NCI-H1694 (cell line): Measurements from ENCODE around the gene PTPN1.

Experiments used
- DNase-seq: peaks from one replicate; lab custom pipeline; 2025; lab: John Stamatoyannopoulos, UW

Gene PTPN1

DNA sequence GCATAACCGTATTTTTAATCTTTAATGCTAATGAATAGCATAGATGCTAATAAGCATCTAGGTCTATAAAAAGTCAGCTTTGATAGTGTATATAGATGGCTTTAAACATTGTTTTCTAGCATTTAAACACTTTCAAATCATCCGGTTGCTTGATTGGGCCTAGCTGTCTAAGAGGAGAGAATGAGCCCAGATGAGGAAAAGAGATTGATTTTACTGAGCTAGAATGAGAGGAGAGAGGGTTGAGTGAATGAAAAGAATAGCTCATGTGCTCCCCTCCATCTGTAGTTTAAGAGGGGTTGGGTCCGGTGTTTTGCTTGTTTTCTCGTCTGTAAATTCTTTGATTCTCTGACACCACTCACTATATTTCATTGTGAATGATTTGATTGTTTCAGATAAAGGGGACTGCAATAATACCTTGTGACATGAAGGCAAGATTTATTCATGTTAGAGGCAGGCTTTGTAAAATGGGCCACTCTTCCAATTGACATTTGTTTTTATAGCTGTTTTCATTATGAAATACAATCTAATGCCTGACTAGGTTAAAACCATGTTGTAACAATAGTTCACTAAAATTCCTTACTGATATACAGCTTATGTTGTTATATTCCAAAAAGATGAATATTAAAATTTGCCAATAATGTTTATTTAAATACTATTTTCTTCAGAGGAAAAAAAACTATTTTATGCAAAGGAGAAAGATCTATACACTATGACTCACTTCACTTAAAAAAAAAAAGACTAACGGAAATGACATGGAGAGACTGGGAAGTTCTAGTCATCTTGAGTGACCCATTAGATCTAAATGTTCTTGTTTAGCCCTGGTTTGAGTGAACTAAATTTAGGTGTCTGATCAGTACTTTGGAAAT is 3.2 kb downstream of the PTPN1 start:
- DNase-seq, result no peak

DNA sequence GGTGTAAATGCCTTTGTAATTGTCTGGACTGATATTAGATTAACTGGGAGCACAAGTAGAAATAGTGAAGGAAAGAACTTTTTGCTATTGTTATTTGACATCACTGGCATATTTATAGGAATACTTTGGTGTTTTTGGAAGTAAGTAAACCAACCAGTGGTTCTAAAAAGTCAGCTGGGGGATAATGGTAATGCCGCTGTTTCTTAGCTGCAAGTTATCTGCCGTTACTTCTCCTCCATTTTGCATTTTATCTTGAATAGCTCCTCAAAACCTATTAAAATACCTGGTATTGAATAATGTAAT is 3.8 kb downstream of the PTPN1 start:
- DNase-seq, result no peak

DNA sequence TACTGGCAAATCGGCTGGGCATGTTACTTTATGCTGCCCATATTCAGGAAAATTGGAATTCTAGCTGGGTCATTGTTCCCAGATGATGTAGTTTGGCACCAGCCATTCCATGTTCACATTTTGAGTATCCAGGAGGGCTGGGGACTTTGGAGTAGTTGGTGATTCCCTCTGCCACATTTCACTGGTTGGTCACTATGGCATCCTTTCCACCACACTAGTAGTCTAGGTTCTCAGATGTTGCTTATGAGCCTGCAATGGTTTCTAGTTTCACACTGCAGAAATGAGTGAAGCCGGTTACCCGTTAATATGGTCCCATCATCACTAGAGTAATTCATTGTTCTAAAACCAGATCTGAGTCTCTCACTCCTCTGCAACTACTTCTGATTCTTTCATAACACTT is 4.6 kb downstream of the PTPN1 start:
- DNase-seq, result no peak

GRCh38 chr20:50515471-50516106 is 5.4 kb downstream of the PTPN1 start:
- DNase-seq, result no peak

- no peak for DNase-seq
Measured at GRCh38 chr20:50516180-50516934, 6.2 kb downstream of the PTPN1 start.

- no peak for DNase-seq
Measured at GRCh38 chr20:50516935-50517816, 7.0 kb downstream of the PTPN1 start.

DNA sequence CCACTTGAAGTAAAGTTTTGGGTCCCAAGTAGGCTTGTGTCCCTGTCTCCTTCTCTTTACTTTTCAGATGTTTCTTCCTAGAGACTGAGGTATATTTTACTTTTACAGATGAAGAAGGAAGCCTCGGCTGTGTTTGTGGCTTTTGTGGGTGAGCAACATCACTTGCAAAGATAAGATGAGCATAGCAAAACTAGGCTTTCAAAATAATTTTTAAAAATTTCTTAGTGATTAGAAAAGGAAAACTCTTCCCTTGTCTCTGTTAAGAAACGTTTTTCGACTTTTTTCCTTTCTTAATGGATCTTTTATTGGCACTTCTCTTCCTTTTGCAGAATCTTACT is 7.6 kb downstream of the PTPN1 start:
- DNase-seq, result no peak

DNA sequence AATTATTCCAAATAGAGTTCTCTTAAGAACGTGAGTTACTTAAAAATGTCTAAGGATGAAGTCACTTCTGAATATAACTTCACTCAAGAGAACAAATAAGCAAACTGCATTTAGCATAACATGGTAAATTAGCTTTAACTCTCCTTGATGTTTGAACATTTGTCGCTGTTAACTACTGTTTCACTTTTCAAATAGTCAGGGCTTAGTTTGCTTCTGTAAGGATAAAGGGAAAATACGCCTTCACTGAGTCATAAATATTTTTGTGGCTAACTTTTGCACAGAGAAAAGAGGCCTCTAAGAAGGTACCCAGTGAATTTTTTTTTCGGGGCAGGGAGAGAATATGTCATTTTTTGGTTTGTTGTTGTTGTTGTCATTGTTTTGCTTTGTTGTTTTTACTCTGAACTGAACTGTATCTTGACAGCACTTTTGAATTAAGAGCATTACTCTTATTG is 8.1 kb downstream of the PTPN1 start:
- DNase-seq, result no peak

DNA sequence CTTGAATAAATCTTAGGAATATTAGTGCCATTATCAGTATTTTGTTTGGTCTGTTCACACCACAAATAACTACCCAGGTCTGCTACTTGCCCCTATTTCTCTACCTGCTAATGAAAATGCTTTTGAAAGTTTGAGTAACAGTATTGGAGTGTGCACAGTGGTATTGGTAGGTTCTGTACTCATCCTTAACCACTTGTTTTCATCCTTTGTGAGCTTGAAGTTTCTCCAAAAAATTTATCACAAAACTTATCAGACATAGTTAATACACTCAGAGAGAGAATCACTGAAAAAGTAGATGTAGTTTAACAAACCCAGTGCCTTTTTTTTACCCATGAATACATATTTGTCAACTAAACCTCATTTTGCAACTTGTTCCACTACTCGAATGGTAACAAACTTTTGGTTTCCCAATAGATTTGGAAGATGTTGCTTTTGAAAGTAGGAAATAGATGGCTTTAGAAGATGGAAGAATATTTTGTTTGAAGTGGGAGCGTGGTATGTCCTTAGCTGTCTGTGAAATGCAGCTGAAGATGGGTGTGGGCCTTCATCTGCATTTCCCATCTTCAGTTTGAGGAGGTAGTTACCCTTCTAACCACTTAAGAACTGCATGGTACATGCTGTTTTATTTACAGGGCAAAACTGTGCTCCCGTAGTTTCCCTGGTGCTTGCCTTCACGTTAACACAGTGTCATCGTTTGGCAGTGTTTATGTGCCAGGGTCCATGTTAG is 9.0 kb downstream of the PTPN1 start:
- DNase-seq, result no peak

GRCh38 chr20:50520222-50520880 is 10.2 kb downstream of the PTPN1 start:
- DNase-seq, result no peak

GRCh38 chr20:50521221-50522052 is 11.3 kb downstream of the PTPN1 start:
- DNase-seq, result no peak

DNA sequence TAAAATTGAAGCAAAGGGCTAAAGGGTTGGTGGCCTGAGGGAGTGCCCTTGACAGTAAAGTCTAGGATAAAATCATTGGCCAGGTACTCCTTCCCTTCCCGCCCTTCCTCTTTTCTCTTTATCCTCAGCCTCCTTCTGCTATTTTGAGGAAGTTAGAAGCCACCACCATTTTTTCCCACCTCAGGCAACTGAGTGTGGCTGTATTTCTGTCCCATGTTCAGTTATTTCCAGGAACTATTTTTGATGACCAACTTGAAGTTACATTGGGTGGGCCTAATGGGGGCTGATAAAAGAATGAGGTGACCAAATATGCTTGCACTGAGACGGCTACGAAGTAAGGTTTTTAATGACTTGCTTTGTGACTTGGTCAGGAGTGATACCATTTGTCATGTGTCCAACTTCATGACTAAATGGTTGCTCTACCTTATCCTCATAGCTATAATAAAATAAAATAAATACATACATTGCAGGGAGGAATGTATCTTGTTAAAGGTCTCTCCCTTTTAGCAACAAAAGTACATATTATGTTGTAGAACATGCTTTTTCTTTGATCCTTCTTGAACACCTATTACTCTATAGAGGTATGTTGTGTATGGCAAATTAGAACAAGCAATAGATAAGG is 12.0 kb downstream of the PTPN1 start:
- no peak for DNase-seq

- DNase-seq, result no peak
Measured at GRCh38 chr20:50523552-50524167, 13.5 kb downstream of the PTPN1 start.

DNA sequence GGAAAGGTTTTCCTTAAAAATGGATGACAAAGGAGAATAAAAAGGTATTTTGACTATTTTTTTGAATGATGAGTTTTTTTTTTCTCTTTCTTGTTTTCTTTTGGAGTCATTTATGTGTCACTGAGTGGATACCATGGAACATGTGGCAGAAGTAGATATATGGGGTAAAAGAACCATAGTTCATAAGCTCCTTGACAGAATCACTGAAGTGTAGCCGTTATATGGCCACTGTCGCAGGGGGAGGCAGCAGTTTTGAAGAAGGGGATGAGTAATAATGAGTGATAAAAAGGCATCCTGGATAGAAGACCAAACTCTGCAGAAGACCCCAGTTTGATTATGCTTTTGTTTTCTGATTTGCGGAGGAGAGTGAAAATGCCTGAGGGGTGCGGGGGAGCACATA is 15.5 kb downstream of the PTPN1 start:
- no peak for DNase-seq

- no peak for DNase-seq
Measured at GRCh38 chr20:50526403-50526989, 16.3 kb downstream of the PTPN1 start.

- no peak for DNase-seq
Measured at GRCh38 chr20:50527068-50527605, 17.0 kb downstream of the PTPN1 start.

GRCh38 chr20:50528129-50528528 is 17.9 kb downstream of the PTPN1 start:
- no peak for DNase-seq

GRCh38 chr20:50528804-50529351 is 18.7 kb downstream of the PTPN1 start:
- no peak for DNase-seq
